DMS53 treated with DMSO at 0.1 percent for 48 hours (cell line): Measurements from ENCODE around the gene PIGL.
"Not testable (repeated sequence)": the region's sequence is repeated elsewhere in the genome, so short reads cannot be mapped to it uniquely, and the experiment has no call there.

Experiments
- DNase-seq: peaks from one replicate; lab custom pipeline; 2025; ENCODE audit not compliant: unreplicated experiment; lab: John Stamatoyannopoulos, UW

PIGL gene

DNA sequence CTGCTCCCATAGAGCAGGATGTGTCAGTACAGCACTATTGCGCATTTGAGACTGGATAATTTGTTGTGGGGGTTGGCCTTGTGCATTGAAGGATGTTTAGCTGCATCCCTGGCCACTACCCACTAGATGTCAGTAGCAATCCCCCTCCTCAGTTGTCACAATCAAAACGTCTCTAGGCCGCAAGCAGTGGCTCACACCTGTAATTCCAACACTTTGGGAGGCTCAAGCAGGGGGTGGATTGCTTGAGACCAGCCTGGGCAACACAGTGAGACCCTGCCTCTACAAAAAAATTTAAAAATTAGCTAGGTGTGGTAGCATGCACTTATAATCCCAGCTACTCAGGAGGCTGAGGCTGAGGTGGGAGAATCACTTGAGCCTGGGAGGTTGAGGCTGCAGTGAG, 87.8 kb downstream of the PIGL start:
- no peak for DNase-seq

DNA sequence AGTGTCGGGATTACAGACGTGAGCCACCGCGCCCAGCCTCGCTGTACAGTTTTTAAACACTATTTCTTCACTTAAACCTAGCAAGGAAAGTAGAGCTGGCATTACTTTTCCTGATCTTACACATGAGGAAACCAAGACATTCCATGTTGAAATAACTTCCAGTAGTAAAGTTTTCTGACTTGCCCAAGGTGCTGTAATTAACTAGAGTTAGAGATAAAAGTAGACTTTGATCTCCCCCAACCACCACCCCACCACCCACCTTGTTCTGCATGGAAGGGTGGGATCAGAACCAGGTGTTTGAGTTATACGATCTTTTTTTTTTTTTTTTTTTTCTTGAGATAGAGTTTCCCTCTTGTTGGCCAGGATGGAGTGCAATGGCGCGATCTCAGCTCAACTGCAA, 89.2 kb downstream of the PIGL start:
- no peak for DNase-seq

DNA sequence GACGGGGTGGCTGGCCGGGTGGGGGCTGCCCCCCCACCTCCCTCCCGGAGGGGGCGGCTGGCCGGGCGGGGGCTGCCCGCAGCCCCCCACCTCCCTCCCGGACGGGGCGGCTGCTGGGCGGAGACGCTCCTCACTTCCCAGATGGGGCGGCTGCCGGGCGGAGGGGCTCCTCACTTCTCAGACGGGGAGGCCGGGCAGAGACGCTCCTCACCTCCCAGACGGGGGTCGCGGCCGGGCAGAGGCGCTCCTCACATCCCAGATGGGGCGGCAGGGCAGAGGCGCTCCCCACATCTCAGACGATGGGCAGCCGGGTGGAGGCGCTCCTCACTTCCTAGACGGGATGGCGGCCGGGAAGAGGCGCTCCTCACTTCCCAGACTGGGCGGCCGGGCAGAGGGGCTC, 95.1 kb downstream of the PIGL start:
- not testable (repeated sequence) for DNase-seq

DNA sequence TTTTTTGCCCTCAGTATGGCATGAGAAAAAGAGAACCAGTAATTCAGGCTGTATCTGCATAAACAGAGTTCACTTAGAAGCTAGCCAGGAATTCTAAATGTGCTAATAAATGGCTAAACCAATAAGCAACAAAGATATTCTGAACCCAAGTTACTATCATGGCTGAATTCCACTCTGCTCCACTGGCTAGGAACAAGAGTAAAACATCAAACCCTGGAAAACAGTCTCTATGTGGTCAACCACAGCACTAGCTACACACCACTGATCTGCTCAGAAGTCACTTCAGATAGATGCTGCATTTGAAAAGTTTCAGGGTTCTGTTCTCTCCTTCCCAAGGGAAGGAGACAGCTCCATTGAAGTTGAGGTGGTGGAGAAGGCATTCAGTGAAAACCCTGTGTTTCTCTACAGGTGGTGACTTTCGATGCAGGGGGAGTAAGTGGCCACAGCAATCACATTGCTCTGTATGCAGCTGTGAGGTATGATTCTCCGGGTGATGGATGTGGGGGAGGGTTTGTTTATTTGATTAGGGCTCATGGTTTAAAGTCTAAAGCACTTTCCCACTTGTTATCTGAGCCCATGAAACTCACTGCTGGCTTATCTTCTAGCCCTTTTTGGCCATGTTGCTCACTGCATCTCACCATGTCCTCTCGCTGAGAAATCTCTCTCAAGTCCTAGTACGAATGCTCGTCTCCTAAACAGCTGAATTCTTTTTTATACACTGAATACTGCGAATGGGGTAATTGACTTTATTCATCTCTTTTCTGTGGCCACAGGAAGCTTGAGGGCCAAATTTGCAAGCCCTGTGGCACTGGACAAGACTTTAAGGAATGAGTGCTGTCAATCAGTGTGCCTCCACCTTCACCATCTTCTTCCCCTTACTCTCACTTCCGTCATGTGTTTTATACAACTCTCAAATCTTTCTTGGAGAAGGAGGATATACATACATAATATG, 96.4 kb downstream of the PIGL start:
- no peak for DNase-seq

DNA sequence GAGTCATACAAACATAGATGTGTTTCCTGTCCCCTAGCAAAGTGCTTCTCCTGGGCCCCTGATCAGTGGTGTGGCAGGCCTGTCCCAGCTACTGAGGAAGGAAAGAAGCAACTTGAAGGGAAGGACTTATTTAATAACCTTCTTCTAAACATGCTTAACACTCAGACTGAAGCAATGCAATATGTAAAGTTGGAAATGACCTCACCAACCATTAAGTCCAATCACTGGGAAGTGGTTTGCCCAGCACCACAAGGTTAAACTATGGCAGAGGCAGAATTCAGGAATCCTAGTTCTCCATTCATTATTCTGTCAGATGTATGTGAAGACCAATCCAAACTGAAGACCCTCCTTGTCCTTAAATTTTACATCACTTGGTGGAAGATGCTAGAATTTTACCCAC, 97.2 kb downstream of the PIGL start:
- DNase-seq = no peak

DNA sequence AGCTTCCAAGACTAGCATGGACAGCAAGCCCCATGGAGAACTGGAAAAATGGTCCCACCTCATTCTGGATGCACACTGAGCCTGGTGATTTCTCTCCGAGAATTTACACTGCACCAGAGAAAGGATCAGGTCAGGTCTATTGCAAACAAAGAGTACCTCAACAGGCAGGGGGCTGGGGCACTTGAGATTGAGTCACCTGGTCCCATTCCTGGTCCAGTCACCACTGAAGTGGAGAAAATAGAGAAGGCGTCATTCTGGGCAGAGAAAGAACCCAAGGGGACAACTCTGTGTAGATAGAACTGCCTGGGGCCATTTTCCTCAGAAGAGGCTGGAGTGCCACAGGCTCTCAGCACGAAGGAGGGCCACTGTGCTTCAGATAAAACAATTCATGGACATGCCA, 97.8 kb downstream of the PIGL start:
- no peak for DNase-seq

DNA sequence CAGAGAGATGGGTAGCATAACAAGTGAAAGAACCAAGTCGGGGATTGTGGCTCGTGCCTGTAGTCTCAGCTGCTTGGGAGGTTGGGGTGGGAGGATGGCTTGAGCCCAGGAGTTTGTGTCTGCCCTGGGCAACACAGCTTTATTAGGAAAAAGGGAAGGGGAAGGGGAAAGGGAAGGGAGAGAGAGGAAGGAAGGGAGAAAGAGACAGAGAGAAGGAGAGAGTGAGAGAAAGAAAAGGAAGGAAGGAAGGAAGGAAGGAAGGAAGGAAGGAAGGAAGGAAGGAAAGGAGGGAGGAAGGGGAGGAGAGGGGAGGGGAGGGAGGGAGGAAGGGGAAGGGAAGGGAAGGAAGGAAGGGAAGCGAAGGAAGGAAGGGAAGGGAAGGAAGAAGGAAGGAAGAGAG, 103.0 kb downstream of the PIGL start:
- no peak for DNase-seq

DNA sequence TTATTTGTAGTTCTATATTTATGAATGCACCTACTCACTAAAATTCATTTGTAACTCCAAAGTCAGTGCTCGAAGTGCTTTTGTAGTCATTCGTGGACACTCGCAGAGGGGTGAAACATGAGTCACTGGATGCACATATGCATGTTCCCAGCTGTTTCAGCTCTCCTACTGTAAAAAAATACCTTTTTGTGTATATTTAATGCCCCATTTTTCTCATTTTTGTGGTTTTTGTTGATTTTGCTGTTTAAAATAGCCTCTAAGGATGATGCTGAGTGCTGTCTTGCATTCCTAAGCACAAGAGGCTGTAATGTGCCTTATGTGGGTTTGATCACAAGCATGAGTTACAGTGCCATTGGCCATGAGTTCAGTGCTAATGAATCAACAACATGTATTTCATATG, 105.6 kb downstream of the PIGL start:
- no peak for DNase-seq

DNA sequence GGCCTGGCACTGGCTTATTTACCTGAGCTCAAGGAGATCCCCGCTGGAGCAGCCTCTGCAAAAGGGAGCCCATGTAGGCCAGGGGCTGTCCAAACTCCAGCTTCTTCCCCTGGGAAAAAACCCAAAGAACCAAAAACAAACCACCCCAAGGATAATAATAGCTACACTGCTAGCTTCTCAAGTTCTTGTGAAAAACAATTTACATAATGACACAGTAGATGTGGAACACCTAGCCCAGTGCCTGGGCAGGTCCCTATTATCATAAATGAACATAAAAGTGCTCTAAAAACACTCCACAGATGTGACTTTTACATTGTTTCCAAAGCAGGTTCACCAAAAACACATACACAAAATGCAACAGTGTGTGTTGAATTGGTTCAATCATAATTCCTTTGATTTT, 109.0 kb downstream of the PIGL start:
- DNase-seq = no peak

DNA sequence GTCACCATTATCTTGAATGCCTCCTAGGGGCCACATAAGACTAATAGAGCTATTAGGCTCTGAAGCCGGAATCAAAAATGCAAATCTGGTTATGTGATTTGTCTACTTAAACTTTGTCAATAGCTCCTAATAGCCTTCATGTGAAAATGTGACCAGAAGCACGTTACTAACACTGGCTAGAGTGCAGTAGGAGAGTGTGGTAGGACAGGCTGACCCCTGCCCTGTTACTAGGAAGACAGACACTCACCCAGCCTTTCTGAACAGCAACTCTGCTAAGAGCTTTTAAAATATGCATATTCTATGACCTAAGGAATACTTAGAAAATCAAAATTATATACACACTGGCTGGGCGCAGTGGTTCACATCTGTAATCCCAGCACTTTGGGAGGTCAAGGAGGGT, 110.0 kb downstream of the PIGL start:
- no peak for DNase-seq

DNA sequence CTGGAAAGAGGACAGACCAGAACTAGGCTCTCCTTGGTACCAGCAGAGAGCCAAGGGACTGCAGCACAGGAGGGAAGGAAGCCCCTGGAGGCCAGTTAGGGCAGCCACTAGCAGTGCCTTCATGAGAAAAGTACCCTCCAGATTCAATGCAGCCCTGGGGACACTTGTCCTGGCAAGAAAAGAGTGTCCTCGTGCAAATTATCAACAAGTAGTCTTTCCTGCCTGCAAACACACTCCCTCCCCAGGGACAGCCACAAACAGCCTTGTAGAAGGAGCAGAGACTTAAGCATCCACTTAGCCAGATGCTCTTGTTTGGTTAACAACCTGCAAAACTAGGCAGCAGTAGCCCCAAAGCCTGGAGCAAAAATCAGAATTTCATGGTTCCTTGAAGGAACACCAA, 112.0 kb downstream of the PIGL start:
- DNase-seq = no peak

DNA sequence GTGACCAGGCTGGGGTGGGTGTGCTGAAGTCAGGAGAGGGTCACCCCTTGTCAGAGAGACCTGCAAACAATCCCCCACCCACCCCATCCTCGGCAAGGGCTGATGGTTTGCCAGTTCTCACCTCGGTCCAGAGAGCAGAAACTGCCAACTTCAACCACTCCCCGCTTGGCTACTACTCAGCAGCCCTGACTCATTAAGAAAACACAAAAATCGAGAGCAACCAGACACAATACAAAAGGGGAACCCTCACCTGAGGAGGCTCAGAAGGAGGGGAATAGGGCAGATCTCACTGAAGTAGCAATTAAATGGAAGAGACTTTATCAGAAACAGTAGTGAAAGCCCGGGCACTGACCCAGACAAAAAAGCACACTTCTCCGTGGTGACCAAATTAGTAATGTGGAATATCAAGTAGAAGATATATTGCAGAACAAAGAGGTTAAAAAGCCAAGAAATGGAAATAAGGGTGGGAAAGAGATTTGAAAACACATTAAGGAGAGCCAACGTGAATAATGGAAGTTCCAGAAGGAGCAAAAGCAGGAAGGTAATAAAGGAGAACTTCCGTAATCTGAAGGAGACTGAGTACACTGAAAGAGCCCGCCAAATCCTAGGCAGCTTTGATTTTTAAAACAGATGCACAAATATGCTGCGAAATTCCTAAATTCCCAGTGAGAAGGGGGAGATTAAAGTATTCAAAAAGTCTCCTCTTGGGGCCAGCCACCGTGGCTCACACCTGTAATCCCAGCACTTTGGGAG, 112.7 kb downstream of the PIGL start:
- DNase-seq = no peak

DNA sequence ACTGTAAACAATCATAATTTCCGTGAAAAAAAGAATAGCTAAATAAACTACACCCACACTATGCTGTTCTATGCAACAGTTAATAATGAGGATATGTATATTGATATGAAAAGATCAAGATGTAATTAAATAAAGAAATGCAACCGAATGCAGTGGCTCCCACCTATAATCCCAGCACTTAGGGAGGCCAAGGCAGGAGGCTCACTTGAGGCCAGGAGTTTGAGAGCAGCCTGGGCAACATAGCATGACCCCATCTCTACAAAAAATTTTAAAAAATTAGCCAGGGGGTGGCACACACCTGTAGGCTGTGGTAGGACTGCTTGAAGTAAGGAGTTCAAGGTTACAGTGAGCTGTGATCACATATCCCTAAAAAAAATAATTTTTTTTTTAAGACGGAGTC, 121.4 kb downstream of the PIGL start:
- no peak for DNase-seq

DNA sequence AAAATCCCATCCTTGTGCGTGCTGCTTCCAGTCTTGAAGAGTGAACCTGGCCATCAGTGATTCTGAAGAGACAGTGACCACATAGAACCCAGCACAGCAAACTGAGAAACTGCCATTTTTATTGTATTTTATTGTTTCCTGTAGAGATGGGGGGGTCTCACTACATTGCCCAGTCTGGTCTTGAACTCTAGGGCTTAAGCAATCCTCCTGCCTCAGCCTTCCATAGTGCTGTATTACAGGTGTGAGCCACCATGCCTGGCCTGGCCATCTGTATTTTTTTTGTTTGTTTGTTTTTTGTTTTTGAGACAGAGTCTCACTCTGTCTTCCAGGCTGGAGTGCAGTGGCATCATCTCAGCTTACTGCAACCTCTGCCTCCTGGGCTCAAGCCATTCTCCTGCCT, 122.4 kb downstream of the PIGL start:
- DNase-seq = no peak

DNA sequence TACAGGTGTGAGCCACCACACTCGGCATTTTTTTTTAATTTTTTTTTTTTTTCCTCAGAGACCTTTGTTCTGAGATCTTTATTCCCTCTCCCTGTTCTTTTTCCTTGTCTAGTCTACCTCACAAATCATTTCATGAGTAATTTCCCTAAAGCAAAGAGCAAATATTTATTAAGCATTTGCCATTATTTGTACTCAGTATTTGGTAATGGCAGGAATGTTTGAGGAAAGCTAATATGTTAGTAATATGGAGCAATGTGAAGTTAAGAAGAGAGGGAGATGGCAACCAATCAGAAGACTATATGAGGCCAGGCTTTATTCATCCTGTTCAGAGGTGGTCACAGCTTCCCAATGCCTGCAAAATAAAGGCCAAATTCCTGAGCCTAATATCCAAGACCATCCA, 122.9 kb downstream of the PIGL start:
- DNase-seq = no peak

DNA sequence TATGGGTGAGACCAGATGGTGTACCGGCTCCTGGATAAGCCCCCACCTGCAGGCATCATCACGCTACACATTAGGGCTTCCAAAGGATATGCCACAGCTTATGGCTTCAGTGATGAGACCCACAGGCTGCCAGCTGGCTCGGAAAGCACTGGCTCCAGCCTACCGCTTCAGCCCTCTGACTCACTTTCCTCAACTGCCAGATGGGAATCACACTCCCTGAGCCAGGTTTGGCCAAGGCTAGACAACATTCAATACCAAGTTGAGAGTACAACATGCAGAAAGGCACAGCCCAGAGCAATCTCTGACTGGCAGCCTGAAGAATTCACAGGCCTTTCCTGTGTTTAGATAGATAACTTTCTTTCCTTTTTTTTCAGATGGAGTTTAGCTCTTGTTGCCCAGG, 126.0 kb downstream of the PIGL start:
- DNase-seq = no peak

DNA sequence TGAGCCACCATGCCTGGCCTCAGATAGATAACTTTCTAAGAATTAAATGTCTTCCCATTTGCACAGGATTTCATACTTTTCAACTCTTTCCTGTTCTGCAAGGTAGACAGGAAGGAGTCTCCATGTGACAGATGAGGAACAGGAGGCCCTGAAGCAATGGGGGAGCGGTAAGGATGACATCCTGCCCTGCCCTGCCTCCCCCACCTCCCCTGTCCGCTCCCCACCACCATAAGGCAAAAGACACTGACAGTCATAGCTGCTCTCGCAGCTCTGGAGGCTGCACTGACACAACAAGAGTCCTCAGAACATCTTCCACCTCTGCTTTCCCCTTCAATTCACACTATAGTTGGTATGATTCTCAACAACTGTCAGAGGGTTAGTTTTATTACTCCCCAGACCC, 126.6 kb downstream of the PIGL start:
- no peak for DNase-seq

DNA sequence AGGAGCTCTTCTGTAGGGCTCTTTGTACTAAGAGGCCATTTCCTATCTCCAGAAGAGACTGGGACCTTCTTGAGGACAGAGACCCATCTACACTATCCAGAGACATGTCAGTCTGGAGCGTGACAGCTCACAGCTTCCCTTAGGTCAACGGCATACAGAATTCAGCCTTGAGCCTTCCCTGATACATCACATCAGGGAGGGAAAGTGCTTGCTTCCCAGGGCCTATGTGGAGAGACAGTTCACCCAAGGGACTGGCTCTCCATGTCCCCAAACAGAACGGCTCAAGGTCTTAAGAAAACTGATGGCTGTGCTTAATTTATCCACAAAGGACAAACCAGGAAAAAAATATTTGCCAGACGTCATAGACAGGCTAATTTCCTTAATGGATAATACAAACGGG, 128.6 kb downstream of the PIGL start:
- no peak for DNase-seq

DNA sequence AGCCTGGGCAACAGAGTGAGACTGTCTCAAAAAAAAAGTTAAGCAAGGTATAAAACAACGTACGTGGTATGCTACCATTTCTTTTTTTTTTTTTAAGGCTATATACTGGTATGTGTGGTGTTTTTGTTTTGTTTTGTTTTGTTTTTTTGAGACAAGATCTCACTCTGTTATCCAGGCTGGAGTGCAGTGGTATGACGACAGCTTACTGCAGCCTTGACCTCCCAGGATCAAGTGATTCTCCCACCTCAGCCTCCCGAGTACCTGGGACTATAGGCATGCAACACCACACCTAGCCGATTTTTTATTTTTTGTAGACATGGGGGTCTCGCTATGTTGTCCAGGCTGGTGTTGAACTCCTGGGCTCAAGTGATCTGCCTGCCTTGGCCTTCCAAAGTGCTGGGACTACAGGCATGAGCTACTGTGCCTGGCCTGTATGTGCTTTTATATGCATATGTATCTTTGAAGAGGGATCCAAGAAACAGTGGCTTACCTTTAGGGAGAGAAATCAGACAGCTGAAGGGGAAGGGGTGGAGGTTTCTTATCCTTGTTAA, 129.8 kb downstream of the PIGL start:
- no peak for DNase-seq

DNA sequence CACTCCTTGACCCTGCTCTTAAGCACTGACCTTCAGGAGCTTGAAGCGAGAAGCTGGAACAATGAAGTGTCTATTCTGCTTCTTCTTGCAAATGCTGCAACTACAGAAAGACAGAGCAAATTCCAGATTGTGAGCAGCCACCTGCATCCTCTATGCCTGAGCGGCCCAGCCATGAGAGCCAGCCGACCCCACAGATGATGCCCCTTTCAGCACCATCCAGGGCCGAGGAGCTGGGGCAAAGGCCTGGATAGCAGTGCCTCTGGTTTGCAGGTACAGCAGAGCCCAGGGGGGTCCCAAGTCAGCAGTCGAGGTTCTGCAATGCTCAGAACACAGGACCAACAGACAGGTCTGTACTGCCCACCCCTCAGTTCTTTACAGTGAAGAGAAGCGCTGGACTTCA, 131.6 kb downstream of the PIGL start:
- no peak for DNase-seq

DNA sequence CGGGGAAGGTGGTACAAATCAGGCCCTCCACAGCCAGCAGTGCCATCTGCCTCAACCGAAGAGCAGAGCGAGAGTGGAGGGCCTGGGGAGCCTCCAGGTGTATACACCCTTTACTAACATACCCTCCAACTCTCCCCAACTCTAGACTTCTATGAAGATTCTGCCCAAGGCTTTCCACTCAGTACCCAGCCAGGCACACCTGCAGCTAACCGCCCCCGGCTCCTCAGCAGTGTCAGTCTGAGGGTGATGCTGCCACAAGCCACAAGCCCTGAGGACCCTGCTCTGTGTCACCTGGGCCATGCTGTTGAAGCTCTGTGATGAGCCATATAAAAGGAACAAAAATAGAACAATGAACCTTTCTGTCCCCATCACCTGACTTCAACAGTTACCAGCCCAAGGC, 132.4 kb downstream of the PIGL start:
- no peak for DNase-seq

DNA sequence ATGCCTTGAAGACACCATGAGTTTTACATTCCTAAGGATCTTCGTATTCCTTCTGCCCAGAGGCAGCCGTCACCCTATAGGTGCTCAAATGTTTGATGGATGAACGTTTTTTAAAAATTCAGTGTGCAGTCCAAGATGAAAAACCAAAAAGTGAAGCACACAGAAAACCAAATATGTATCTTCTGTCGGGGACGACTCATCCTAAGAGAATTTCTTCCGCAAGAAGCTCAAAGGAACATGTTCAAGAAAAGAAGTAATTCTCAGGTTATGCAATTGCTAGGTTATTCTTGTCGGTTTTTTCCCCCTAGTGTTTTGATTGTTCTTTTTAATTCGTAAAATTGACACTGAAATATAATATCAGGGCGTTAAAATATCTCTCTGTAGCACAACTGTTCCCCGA, 134.8 kb downstream of the PIGL start:
- DNase-seq = no peak
